IPS-18a (cell line): ENCODE data around the gene RORB.

ENCODE experiments used
- H3K27ac ChIP-seq: one replicate; pipeline ENCODE4 v1.5.1; 2013; ENCODE audit warnings: low read length
- H3K27me3 ChIP-seq: one replicate; pipeline ENCODE4 v1.6.1; 2013; ENCODE audit warnings: mild to moderate bottlenecking, low read length; ENCODE audit not compliant: control insufficient read depth, insufficient read depth
- H3K36me3 ChIP-seq: one replicate; pipeline ENCODE4 v1.6.1; 2013; ENCODE audit warnings: low read depth, low read length; ENCODE audit not compliant: control insufficient read depth
- H3K4me1 ChIP-seq: one replicate; pipeline ENCODE4 v1.6.1; 2013; ENCODE audit warnings: low read depth, low read length; ENCODE audit not compliant: control insufficient read depth
- H3K4me3 ChIP-seq: one replicate; pipeline ENCODE4 v1.5.1; 2013; ENCODE audit warnings: low read length
- H3K9ac ChIP-seq: one replicate; pipeline ENCODE4 v1.6.1; 2013; ENCODE audit warnings: mild to moderate bottlenecking, low read length, moderate library complexity
- H3K9me3 ChIP-seq: one replicate; pipeline ENCODE4 v1.6.1; 2013; ENCODE audit warnings: low read depth, low read length; ENCODE audit not compliant: control insufficient read depth

RORB gene

GRCh38 chr9:74497748-74498620 is 849 bp downstream of the RORB start:
- Histone ChIP-seq H3K9ac (peak overlapping the region; percentile 52), H3K9me3 (no peaks in the 10 kb centered on the region), H3K4me3 (peak overlapping the region; percentile 72), H3K36me3 (no peaks in the 10 kb centered on the region), H3K27me3 (peaks cover 49% of the 10 kb centered on the region), H3K4me1 (peaks cover 34% of the 10 kb centered on the region), H3K27ac (no peak overlapping the region)

- peaks cover 49% of the 10 kb centered on the region for H3K27me3 ChIP-seq
- H3K4me1 ChIP-seq = peaks cover 34% of the 10 kb centered on the region
- peak overlapping the region; percentile 72 for H3K4me3 ChIP-seq
- peak overlapping the region; percentile 52 for H3K9ac ChIP-seq
- H3K9me3 ChIP-seq = no peaks in the 10 kb centered on the region
- no peaks in the 10 kb centered on the region for H3K36me3 ChIP-seq
- no peak overlapping the region for H3K27ac ChIP-seq
These were observed 1.5 kb downstream of the RORB start for GRCh38 chr9:74498621-74499095.

GRCh38 chr9:74499111-74499601 is 2.0 kb downstream of the RORB start:
- Histone ChIP-seq H3K27ac (no peak overlapping the region), H3K9ac (peak overlapping the region; percentile 52), H3K4me3 (peak overlapping the region; percentile 72), H3K9me3 (no peaks in the 10 kb centered on the region), H3K36me3 (no peaks in the 10 kb centered on the region), H3K4me1 (peaks cover 30% of the 10 kb centered on the region), H3K27me3 (peaks cover 49% of the 10 kb centered on the region)

- Histone ChIP-seq H3K9ac (no peak overlapping the region), H3K4me1 (peaks cover 22% of the 10 kb centered on the region), H3K36me3 (no peaks in the 10 kb centered on the region), H3K9me3 (no peaks in the 10 kb centered on the region), H3K27ac (no peak overlapping the region), H3K27me3 (peaks cover 49% of the 10 kb centered on the region), H3K4me3 (peak overlapping the region; percentile 72)
These were observed 2.8 kb downstream of the RORB start for GRCh38 chr9:74499770-74500583.

GRCh38 chr9:74500584-74500924 is 3.4 kb downstream of the RORB start:
- Histone ChIP-seq H3K27me3 (peaks cover 49% of the 10 kb centered on the region), H3K4me3 (peak overlapping the region; percentile 72), H3K9ac (peak overlapping the region; percentile 33), H3K36me3 (no peaks in the 10 kb centered on the region), H3K4me1 (peaks cover 19% of the 10 kb centered on the region), H3K9me3 (no peaks in the 10 kb centered on the region), H3K27ac (no peak overlapping the region)

- Histone ChIP-seq H3K4me1 (peaks cover 9% of the 10 kb centered on the region), H3K9ac (no peak overlapping the region), H3K27ac (no peak overlapping the region), H3K36me3 (no peaks in the 10 kb centered on the region), H3K27me3 (peaks cover 42% of the 10 kb centered on the region), H3K4me3 (peak overlapping the region; percentile 72), H3K9me3 (no peaks in the 10 kb centered on the region)
These were observed 4.4 kb downstream of the RORB start for GRCh38 chr9:74501570-74501969.

- peaks cover 41% of the 10 kb centered on the region for H3K27me3 ChIP-seq
- no peak overlapping the region for H3K4me3 ChIP-seq
- H3K9ac ChIP-seq = no peak overlapping the region
- H3K9me3 ChIP-seq = no peaks in the 10 kb centered on the region
- peaks cover 9% of the 10 kb centered on the region for H3K4me1 ChIP-seq
- H3K36me3 ChIP-seq = no peaks in the 10 kb centered on the region
- H3K27ac ChIP-seq = no peak overlapping the region
These were observed 6.1 kb downstream of the RORB start for GRCh38 chr9:74503219-74503618.

GRCh38 chr9:74503666-74504065 is 6.5 kb downstream of the RORB start:
- no peaks in the 10 kb centered on the region for H3K9me3 ChIP-seq
- H3K9ac ChIP-seq = no peak overlapping the region
- no peak overlapping the region for H3K4me3 ChIP-seq
- H3K4me1 ChIP-seq = peaks cover 9% of the 10 kb centered on the region
- H3K27me3 ChIP-seq = peaks cover 37% of the 10 kb centered on the region
- no peaks in the 10 kb centered on the region for H3K36me3 ChIP-seq
- H3K27ac ChIP-seq = no peak overlapping the region

- H3K9ac ChIP-seq = no peak overlapping the region
- H3K27ac ChIP-seq = no peak overlapping the region
- H3K4me1 ChIP-seq = no peaks in the 10 kb centered on the region
- H3K36me3 ChIP-seq = no peaks in the 10 kb centered on the region
- no peaks in the 10 kb centered on the region for H3K27me3 ChIP-seq
- no peak overlapping the region for H3K4me3 ChIP-seq
- H3K9me3 ChIP-seq = no peaks in the 10 kb centered on the region
These were observed 14.2 kb downstream of the RORB start for GRCh38 chr9:74511333-74511732.

- Histone ChIP-seq H3K4me1 (no peaks in the 10 kb centered on the region), H3K9me3 (no peaks in the 10 kb centered on the region), H3K4me3 (no peak overlapping the region)
These were observed 15.3 kb downstream of the RORB start for GRCh38 chr9:74512416-74512815.

GRCh38 chr9:74513221-74513620 is 16.1 kb downstream of the RORB start:
- Histone ChIP-seq H3K9ac (no peak overlapping the region), H3K4me1 (no peaks in the 10 kb centered on the region), H3K27me3 (no peaks in the 10 kb centered on the region), H3K36me3 (no peaks in the 10 kb centered on the region), H3K4me3 (no peak overlapping the region), H3K9me3 (no peaks in the 10 kb centered on the region), H3K27ac (no peak overlapping the region)

More at GRCh38 chr9:74512416-74512815, 15.3 kb downstream of the RORB start:
- Histone ChIP-seq H3K27ac (no peak overlapping the region), H3K36me3 (no peaks in the 10 kb centered on the region), H3K9ac (no peak overlapping the region), H3K27me3 (no peaks in the 10 kb centered on the region)
